Activated CD4-positive, CD25-positive, alpha-beta regulatory T cell treated with anti-CD3 and anti-CD28 coated beads, Interleukin-2, amount 50 U/mL, for 72 hours (primary cell): ENCODE results near the gene LIG1.

Experiments
- DNase-seq: peaks from one replicate; pipeline ENCODE4 v3.0.0; 2021

The LIG1 gene

DNA sequence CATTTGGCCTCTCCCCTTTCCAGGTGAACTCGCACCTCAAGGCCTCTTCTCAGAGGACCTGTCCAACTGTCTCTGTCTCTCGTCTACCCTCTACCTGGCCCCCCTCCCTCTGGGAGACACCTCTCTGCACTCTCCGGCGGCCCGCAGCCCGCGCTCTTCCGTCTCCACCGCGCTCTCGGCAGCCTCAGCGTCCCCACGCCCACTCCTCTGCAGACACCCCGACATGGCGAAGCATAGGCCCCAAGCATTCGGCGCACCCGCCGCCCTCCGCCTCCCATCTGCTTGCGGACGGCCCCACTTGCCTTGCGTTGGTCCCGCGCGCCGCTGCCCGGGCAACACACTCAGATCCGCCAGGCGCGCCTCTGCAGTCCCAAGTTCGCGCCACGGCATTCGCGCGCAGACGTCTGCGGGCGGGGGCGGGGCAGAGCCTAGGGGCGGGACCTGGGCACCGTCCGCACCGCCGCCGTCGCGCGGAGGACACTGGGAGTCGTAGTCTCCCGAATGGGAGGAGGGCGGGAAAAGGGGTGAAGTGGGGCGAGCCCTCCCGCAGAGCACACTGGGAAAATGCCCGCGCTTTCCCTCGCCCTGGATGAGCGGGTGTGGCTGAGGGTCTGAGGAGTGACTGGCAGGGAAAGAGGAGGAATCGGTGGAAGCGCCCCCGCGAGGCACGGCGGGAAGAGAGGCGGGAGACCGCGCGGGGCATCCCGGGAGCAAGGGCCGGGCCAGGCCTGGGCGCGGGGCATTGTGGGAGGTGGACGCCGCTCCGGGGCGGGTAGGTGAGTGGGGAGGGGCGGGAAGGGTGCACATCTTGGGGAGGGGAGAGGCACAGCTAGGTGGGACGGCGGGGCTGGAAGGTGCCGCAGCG lies at the start of gene LIG1, which contains the start of gene ZSWIM9:
Gene LIG1 (minus strand): TSS at position 406 of the 865 bp plus-strand sequence. CDS start 4,778 bp downstream, outside the sequence.
Gene ZSWIM9 (plus strand): TSS at position 742 of the 865 bp plus-strand sequence. CDS start 1,123 bp downstream, outside the sequence.
- DNase-seq, result peak; percentile 91

DNA sequence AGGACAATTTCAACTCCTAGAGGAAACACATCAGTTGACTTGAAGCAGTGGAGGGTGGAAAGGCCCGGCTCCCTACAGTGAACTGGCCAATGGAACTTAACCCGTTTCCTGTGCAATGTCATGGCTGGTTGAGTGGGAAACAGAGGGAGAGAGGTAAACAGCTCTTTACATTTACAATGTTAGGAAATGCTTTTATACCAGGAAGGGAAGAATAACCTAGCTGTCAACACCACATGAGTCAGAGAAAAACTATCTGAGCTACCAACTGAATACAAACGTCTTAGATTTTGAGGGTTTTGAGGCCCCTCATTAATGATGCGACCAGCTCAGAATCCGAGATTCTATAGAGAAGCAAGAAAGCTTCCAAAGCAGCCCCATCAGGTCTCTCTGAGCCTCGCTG lies 48.9 kb upstream of the LIG1 start:
- DNase-seq, result no peak

- no peak for DNase-seq
Observed at GRCh38 chr19:48216933-48217332, 46.8 kb upstream of the LIG1 start.

DNA sequence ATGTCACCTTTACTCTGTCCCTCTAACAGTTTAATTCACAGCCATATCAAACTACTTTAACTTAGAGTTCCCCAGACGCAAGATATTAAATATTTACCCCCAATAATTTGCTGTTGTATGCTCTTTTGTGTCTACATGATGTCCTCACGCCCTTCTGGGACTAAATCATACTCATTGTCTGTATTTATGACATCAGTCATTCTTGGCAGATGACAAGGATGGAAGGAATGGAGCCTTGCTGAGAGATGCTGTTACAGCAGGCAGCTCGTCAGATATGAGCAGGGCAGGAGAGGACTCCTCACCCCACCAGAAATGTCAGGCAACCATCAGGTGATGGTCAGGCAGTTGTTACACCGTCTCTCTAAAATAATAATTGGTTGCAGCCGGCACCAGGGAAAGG lies 43.8 kb upstream of the LIG1 start:
- no peak for DNase-seq

GRCh38 chr19:48210005-48210404 lies 39.9 kb upstream of the LIG1 start:
- DNase-seq, result no peak

- DNase-seq, result no peak
Observed at GRCh38 chr19:48206397-48207093, 36.4 kb upstream of the LIG1 start.

DNA sequence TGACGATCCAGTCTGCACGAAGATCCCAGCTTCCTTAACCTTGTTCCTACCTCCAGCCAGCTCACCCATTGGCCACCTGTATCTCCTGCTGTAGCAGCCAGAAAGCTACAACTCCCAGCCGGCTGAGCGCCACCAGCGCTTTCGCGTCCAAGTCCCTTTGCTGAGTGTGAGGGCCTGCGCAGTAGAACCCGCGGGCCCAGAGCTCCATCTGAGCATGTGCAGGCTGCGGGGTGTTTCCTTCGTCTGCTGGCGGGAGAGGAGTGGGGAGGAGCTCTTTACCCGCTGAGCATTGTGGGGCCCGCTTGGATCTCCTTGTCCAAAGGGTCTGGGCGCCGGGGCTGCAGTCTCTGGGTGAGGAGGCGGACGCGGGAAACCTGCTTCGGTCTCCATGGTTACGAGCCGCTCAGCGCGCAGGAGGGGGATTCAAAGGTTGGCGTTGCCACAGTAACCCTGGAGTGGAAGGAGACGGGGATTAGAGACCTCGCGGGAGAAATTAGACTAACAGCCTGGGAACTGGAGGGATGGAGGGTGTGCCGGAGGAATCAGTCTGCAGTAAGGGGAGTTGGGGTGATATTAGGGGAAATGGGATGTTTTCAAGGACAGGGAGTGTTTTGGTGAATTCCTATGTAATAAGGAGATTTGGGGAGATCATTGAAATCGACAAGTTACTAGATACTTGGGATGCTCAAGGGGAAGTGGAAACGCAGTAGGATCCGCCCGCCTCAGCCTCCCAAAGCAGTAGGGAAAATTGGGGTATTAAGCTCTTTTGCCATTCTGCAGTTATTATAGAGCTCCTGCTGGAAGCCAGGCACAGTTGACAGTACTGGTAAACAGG lies 33.9 kb upstream of the LIG1 start:
- peak; percentile 88 for DNase-seq

GRCh38 chr19:48203222-48203793 lies 33.2 kb upstream of the LIG1 start:
- DNase-seq, result no peak

DNA sequence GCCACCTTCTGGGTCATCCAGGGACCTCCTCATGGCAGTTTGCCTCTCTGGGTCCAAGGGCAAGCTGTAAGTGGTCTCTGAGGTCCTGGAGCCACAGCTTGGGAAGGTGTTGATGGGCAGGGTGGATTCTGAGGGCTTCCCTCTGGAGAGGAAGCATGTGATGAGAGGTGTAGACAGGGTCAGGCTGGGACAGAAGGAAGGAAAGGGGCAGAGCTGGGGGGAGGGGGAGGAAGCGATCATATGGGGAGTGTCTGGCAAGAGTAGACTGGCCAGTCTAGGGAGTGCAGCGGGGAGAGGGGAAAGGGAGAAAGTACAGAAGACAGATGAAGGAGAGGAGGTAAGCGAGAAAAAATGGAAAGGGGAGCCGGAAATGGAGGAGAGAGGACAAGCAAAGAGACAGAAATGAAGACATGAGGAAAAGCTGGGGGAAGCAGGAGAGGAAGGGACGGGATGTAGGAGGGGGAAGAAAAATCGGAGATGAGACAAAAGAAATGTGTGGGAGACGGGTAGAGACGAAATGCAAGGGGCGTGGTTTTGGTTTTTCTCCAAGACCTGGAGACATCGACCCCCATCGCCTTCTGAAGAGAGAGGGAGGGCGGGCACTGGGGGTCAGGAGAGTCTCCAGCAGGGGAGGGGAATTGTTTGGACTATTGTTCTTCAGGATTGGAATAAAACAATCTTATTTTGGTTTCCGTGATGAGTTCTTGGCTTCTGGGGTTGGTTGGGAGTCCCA lies 27.0 kb upstream of the LIG1 start:
- peak; percentile 25 for DNase-seq

- peak; percentile 25 for DNase-seq
Observed at GRCh38 chr19:48196321-48196763, 26.2 kb upstream of the LIG1 start.

GRCh38 chr19:48194844-48195830 lies 25.0 kb upstream of the LIG1 start:
- DNase-seq, result peak; percentile 17

DNA sequence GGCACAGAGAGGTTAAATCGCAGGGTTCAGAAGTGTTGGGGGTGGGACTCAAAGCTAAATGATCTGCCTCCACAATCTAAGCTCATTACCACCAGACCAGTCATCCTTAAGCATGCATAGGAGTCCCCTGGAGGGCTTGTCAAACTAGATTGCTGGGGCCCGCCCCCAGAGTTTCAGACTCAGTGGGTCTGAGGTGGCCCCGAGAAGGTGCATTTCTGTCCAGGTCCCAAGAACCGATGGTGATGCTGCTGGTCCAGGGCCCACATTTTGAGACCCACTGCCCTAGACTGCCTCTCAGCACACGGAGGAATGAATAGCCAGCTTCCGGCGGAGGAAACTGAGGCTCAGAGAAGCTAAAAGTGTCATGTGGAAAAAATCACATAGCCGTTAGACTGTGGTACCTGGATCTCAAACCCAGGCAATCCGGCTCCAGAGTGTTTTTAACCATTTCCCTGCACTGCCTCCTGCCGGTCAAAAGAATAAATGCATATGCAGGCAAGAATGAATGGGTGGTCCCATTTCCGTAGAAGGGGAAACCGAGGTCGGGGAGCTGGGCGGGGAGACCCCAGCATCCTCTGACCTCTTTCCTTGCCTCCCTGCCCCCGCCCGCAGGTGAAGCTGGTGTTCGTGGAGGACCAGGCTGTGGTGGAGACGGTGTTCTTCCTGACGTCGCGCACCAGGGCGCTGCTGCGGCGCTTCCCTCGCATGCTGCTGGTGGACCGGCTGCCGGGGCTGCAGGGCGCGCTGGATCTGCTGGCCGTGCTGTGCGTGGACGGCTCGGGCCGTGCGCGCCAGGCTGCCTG lies 24.1 kb upstream of the LIG1 start:
- DNase-seq, result peak; percentile 42

DNA sequence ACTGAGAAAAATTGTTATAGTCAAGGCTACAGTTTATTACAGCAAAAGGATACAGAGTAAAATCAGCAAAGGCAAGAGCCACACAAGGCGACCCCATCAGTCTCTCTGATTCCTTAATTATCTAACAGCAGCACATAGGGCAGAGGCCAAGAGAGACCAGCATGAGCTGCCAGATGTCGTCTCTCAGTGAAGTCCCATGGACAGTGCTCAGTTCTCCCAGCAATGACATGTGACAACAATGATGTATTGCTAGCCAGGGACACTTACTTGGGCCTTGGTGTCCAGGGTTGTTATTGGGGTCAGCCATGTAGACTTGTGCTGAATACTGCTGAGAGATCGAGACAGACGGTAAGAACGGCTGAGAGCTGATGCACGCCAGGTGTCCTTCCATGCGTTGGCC lies 22.6 kb upstream of the LIG1 start:
- DNase-seq, result no peak

DNA sequence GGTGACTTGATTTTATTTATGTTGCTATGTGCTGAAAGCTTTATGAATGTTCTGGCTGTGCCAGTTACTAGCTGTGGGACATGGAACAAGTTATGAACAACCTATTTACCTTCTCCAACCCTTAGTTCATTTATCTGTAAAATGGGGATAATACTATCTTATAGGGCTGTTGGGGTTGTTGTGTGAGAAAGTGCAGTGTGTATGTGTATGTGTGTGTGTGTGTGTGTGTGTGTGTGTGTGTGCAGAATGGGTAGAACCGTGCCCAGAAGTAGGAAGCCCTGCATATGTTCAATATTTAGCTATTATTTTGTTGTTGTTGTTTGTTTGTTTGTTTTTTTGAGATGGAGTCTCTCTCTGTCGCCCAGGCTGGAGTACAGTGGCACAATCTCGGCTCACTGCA lies 20.7 kb upstream of the LIG1 start:
- DNase-seq, result no peak

GRCh38 chr19:48190288-48190884 lies 20.2 kb upstream of the LIG1 start:
- DNase-seq, result peak; percentile 49

GRCh38 chr19:48186541-48186991 lies 16.4 kb upstream of the LIG1 start:
- peak; percentile 17 for DNase-seq

- DNase-seq, result no peak
Observed at GRCh38 chr19:48186015-48186414, 15.9 kb upstream of the LIG1 start.

GRCh38 chr19:48183356-48183755 lies 13.2 kb upstream of the LIG1 start:
- no peak for DNase-seq

DNA sequence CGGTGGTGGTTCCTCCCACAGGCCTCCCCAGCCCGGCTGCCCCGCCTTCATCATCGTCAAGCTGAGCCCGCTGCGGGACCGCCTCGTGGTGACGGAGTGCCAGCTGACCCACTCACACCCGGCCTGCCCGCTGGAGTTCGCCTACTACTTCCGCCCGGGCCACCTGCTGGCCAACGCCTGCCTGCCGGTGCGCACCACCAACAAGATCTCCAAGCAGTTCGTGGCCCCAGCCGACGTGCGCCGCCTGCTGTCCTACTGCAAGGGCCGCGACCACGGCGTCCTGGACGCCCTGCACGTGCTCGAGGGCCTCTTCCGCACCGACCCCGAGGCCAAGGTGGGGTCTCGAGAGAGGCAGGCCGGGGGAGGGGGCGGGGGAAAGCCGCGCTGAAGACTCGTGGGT lies 12.3 kb upstream of the LIG1 start:
- no peak for DNase-seq
